ENCODE results near the gene RUFY3.
"Not testable (repeated sequence)": the region's sequence is repeated elsewhere in the genome, so short reads cannot be mapped to it uniquely, and the experiment has no call there.

The RUFY3 gene

GRCh38 chr4:70715097-70715496 is 6.7 kb upstream of the RUFY3 start:
- H3K4me3 ChIP-seq (ENCODE audit: low read length), result no peak overlapping the region
- TF ChIP-seq, protein P1, sequence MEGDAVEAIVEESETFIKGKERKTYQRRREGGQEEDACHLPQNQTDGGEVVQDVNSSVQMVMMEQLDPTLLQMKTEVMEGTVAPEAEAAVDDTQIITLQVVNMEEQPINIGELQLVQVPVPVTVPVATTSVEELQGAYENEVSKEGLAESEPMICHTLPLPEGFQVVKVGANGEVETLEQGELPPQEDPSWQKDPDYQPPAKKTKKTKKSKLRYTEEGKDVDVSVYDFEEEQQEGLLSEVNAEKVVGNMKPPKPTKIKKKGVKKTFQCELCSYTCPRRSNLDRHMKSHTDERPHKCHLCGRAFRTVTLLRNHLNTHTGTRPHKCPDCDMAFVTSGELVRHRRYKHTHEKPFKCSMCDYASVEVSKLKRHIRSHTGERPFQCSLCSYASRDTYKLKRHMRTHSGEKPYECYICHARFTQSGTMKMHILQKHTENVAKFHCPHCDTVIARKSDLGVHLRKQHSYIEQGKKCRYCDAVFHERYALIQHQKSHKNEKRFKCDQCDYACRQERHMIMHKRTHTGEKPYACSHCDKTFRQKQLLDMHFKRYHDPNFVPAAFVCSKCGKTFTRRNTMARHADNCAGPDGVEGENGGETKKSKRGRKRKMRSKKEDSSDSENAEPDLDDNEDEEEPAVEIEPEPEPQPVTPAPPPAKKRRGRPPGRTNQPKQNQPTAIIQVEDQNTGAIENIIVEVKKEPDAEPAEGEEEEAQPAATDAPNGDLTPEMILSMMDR (IDR thresholded peaks at IDR 0.05; ENCODE audit: insufficient read depth, low read depth, low read length, missing control alignments), result no peak
- no peak for DNase-seq (ENCODE audit: low read depth)

GRCh38 chr4:70718811-70719604 is 2.8 kb upstream of the RUFY3 start:
- peak overlapping the region; percentile 2 for H3K4me3 ChIP-seq (ENCODE audit: low read length)
- peak; percentile 90 for DNase-seq (ENCODE audit: low read depth)
- TF ChIP-seq, protein P1 (IDR thresholded peaks at IDR 0.05; ENCODE audit: insufficient read depth, low read depth, low read length, missing control alignments), result no peak

DNA sequence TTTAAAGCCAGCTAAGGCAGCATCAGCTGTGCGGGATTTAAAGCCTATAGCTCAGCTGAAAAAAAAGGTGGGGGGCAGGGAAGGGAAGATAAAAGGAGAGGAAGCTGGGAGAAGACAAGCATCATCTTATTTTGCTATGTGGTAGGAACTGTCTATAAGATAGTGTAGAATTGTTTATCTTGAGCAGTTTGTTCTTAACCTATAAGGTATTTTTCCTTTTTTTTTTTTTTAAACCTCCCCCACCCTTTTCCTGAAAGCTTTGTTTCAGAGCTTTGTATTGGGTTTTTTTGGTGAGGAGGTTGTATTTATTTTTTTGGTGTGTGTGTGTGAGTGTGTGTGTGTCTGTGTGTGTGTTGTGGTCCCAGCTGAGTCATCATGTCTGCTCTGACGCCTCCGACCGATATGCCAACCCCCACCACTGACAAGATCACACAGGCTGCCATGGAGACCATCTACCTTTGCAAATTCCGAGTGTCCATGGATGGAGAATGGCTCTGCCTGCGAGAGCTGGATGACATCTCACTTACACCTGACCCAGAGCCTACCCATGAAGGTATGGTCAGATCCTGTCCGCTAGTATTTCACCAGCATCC is 531 bp downstream of the RUFY3 start:
- TF ChIP-seq, protein P1 (IDR thresholded peaks at IDR 0.05; ENCODE audit: insufficient read depth, low read depth, low read length, missing control alignments), result no peak
- no peak for DNase-seq (ENCODE audit: low read depth)
- no peak overlapping the region for H3K4me3 ChIP-seq (ENCODE audit: low read length)

GRCh38 chr4:70724463-70724862 is 2.7 kb downstream of the RUFY3 start:
- H3K4me3 ChIP-seq (ENCODE audit: low read length), result no peak overlapping the region
- no peak for DNase-seq (ENCODE audit: low read depth)
- TF ChIP-seq, protein P1 (IDR thresholded peaks at IDR 0.05; ENCODE audit: insufficient read depth, low read depth, low read length, missing control alignments), result no peak

- TF ChIP-seq, protein P1 (IDR thresholded peaks at IDR 0.05; ENCODE audit: insufficient read depth, low read depth, low read length, missing control alignments), result no peak
- no peak for DNase-seq (ENCODE audit: low read depth)
- no peak overlapping the region for H3K4me3 ChIP-seq (ENCODE audit: low read length)
Observed at GRCh38 chr4:70725633-70726032, 3.9 kb downstream of the RUFY3 start.

GRCh38 chr4:70726515-70726914 is 4.8 kb downstream of the RUFY3 start:
- H3K4me3 ChIP-seq (ENCODE audit: low read length); DNase-seq (ENCODE audit: low read depth): not testable (repeated sequence)

DNA sequence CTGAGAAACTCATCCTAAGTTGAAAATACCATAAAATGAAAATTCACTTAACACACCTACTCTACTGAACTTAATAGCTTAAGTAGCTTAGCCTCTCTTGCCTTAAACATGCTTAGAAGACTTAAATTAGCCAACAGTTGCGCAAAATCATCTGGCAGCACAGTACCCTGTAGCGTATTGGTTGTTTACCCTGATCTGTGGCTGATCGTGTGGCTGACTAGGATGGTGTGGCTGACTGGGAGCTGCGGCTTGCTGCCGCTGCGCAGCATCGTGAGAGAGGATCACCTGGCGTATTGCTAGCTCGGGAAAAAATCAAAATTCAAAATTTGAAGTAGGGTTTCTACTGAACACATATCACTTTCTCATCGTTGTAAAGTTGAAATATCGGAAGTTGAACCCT is 6.3 kb downstream of the RUFY3 start:
- TF ChIP-seq, protein P1 (IDR thresholded peaks at IDR 0.05; ENCODE audit: insufficient read depth, low read depth, low read length, missing control alignments), result no peak
- H3K4me3 ChIP-seq (ENCODE audit: low read length), result no peak overlapping the region
- DNase-seq (ENCODE audit: low read depth), result no peak

DNA sequence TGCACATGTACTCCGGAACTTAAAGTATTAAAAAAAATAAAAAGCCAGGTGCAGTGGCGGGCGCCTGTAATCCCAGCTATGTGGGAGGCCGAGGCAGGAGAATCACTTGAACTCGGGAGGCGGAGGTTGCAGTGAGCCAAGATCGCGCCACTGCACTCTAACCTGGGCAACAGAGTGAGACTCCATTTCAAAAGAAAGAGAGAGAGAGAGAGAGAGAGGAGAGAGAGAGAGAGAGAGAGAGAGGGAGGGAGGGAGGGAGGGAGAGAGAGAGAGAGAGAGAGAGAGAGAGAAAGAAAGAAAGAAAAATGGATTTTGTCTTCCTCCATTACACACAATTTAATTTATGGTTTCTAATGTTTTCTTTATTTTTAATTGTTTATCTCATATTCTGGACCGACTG is 11.1 kb downstream of the RUFY3 start:
- DNase-seq (ENCODE audit: low read depth); H3K4me3 ChIP-seq (ENCODE audit: low read length): not testable (repeated sequence)

Measured in epithelial cell of esophagus (primary cell).